Measurements from ENCODE around the gene MRPL39. TPM values are rescaled to one million over a fixed set of nuclear protein-coding genes. Genes with fewer than 3 reads are reported as not detected.

Gene MRPL39
- total RNA-seq, 6 experiments from 2014 or later: 25.3 to 34.1 (median 31.7) TPM

DNA sequence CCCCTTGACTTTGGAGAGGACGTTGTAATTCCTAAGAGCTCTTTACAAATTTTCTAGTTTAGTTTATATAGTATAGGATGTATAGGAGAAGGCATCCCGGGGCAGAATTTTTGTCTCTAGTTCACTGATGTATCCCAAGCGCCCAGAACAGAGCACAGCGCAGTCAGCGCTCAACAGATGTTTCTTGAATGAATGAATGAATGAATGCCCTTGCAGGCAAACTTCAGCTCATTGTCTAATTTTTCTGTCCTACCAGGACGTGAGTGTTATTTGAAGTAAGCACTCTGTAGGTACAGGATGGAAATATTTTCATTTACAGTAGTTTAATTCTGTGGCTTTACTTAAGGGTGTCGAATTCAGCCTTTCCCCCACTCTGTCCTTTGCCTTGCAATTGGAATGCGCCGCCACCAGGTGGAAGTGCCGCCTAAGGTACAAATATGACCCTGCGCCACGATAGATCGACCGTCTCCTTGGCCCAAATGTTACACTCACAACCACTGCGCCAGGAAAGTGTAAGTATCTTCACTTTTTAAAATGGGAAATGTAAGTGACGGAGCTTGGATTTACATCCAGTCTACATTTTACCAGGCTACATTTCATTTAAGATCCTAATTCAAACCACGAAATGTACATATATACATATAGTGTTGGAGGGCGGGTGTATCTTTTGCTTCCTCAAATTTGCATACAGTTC, 910 bp upstream of the MRPL39 start:
- TF ChIP-seq, protein P1, sequence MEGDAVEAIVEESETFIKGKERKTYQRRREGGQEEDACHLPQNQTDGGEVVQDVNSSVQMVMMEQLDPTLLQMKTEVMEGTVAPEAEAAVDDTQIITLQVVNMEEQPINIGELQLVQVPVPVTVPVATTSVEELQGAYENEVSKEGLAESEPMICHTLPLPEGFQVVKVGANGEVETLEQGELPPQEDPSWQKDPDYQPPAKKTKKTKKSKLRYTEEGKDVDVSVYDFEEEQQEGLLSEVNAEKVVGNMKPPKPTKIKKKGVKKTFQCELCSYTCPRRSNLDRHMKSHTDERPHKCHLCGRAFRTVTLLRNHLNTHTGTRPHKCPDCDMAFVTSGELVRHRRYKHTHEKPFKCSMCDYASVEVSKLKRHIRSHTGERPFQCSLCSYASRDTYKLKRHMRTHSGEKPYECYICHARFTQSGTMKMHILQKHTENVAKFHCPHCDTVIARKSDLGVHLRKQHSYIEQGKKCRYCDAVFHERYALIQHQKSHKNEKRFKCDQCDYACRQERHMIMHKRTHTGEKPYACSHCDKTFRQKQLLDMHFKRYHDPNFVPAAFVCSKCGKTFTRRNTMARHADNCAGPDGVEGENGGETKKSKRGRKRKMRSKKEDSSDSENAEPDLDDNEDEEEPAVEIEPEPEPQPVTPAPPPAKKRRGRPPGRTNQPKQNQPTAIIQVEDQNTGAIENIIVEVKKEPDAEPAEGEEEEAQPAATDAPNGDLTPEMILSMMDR (IDR thresholded peaks at IDR 0.05): peak; percentile 92
- Mint-ChIP-seq H3K4me3 (peak overlapping the region; percentile 95), H3K9me3 (no peaks in the 10 kb centered on the region), H3K27me3 (ENCODE audit: insufficient read depth) (peaks cover 3% of the 10 kb centered on the region), H3K4me1 (ENCODE audit: low read depth) (peaks cover 32% of the 10 kb centered on the region), H3K36me3 (ENCODE audit: low read depth) (peaks cover 9% of the 10 kb centered on the region; the same call in 1 of the 2 replicates), H3K27ac (no peak overlapping the region)
- peak; percentile 74 for DNase-seq

DNA sequence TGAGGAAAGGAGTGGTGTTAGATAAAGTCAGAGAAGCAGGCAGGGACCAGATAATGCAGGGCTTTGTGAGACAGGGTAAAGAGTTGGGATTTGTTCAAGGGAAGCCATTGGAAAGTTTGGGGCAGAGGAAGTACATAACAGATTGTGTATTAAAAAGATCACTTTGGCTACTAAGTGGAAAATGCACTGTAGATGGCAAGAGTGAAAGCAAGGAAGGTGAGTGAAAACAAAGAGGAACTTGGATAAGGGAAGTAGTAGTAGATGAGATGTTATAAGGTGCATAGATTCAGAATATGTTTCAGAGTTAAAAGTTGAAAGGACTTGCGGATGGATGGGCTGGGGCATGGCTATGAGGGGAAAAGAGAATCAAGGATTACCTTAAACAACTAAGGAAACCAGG, 17.4 kb downstream of the MRPL39 start:
- Mint-ChIP-seq H3K9me3 (no peaks in the 10 kb centered on the region), H3K4me3 (no peak overlapping the region), H3K27ac (no peak overlapping the region), H3K27me3 (ENCODE audit: insufficient read depth) (no peaks in the 10 kb centered on the region), H3K4me1 (ENCODE audit: low read depth) (no peaks in the 10 kb centered on the region), H3K36me3 (ENCODE audit: low read depth) (peaks cover 55% of the 10 kb centered on the region)
- TF ChIP-seq, protein P1 (IDR thresholded peaks at IDR 0.05): no peak
- DNase-seq: no peak

DNA sequence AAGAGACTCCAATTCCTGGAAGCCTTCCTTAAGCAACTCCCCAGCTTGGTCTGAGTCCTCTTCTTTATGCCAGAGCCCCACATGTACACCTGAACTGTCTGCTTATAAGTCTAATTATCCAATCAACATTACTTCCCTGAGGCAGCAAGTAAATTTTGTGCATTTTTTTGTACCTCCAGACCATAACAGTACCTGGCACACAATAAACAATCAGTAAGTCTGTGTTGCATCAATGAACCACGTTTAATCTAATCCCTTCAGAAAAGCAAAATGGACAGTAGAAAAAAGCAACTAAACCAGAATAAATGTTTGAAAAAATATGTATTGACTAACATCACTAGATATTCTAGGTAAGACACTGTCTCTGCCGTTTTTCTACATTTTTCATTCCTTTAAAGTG, 20.5 kb downstream of the MRPL39 start:
- Mint-ChIP-seq H3K36me3 (ENCODE audit: low read depth) (peaks cover 31% of the 10 kb centered on the region), H3K4me1 (ENCODE audit: low read depth) (no peaks in the 10 kb centered on the region), H3K27me3 (ENCODE audit: insufficient read depth) (no peaks in the 10 kb centered on the region)

GRCh38 chr21:25586326-25586725, 21.0 kb downstream of the MRPL39 start:
- Mint-ChIP-seq H3K27me3 (ENCODE audit: insufficient read depth) (no peaks in the 10 kb centered on the region), H3K4me3 (no peak overlapping the region), H3K9me3 (no peaks in the 10 kb centered on the region), H3K4me1 (ENCODE audit: low read depth) (no peaks in the 10 kb centered on the region), H3K27ac (no peak overlapping the region), H3K36me3 (ENCODE audit: low read depth) (peaks cover 27% of the 10 kb centered on the region)
- no peak for DNase-seq
- TF ChIP-seq, protein P1 (IDR thresholded peaks at IDR 0.05): no peak

More for the DNA sequence above, 20.5 kb downstream of the MRPL39 start:
- no peak for DNase-seq
- no peak overlapping the region for H3K4me3 Mint-ChIP-seq
- H3K9me3 Mint-ChIP-seq: no peaks in the 10 kb centered on the region
- H3K27ac Mint-ChIP-seq: no peak overlapping the region
- TF ChIP-seq, protein P1 (IDR thresholded peaks at IDR 0.05): no peak

GRCh38 chr21:25584833-25585676, 22.2 kb downstream of the MRPL39 start:
- Mint-ChIP-seq H3K36me3 (ENCODE audit: low read depth) (peaks cover 23% of the 10 kb centered on the region), H3K27ac (no peak overlapping the region), H3K27me3 (ENCODE audit: insufficient read depth) (no peaks in the 10 kb centered on the region), H3K9me3 (no peaks in the 10 kb centered on the region), H3K4me1 (ENCODE audit: low read depth) (no peaks in the 10 kb centered on the region), H3K4me3 (no peak overlapping the region)
- TF ChIP-seq, protein P1 (IDR thresholded peaks at IDR 0.05): no peak
- no peak for DNase-seq

Measured in HFFc6 (cell line).